ENCODE measurements around the gene CDC42BPB. TPM values are rescaled to one million over a fixed set of nuclear protein-coding genes. Genes with fewer than 3 reads are reported as not detected.

CDC42BPB gene
- total and polyA plus RNA-seq, 2 of the 13 experiments (the other 11 are each of a cell fraction or from before 2014, with no cell fraction given): 19.7 to 32.3 TPM

DNA sequence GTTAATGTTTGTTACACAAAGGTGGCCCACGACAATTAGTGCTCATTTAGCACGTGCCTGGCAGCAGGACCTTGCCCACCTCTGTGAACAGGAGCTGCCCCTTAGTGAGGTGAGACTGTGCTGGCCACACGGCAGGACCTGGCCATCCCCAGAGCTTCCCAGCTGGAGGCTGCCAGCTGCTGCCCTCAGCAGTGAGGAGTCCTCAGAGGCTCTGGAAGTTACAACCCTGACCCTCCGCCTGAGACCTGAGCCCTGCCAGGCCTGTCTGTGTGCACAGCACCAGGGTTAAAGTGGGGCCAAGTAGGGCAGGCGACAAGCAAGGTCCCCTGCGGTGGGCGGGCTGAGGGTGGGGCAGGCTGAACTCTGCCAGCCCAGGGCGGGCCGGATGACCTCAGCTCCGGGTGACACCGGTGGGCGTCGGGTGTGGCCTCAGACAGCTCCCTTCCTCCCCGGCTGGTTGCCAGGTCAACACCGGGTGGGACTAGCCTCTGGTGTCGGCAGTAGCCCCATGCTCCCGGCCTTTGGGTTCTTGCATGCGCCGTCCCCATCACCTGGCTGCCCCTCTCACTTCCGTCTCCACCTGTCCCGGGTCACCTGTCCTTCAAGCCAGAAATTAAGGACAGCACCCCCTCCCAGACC lies 17.5 kb upstream of the CDC42BPB start (continued):
- TF ChIP-seq, protein P1, sequence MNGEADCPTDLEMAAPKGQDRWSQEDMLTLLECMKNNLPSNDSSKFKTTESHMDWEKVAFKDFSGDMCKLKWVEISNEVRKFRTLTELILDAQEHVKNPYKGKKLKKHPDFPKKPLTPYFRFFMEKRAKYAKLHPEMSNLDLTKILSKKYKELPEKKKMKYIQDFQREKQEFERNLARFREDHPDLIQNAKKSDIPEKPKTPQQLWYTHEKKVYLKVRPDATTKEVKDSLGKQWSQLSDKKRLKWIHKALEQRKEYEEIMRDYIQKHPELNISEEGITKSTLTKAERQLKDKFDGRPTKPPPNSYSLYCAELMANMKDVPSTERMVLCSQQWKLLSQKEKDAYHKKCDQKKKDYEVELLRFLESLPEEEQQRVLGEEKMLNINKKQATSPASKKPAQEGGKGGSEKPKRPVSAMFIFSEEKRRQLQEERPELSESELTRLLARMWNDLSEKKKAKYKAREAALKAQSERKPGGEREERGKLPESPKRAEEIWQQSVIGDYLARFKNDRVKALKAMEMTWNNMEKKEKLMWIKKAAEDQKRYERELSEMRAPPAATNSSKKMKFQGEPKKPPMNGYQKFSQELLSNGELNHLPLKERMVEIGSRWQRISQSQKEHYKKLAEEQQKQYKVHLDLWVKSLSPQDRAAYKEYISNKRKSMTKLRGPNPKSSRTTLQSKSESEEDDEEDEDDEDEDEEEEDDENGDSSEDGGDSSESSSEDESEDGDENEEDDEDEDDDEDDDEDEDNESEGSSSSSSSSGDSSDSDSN (CRISPR knock-in tag; IDR thresholded peaks at IDR 0.05): 0 out of 2 replicates have a peak, but pooled peaks have one; percentile 2
- TF ChIP-seq CBFB (CRISPR knock-in tag; IDR thresholded peaks at IDR 0.05) (no peak), IRF2 (CRISPR knock-in tag; IDR thresholded peaks at IDR 0.05) (no peak), CAMTA2 (CRISPR knock-in tag; IDR thresholded peaks at IDR 0.05; ENCODE audit: borderline replicate concordance) (no peak), KAT7 (CRISPR knock-in tag; IDR thresholded peaks at IDR 0.05; ENCODE audit: borderline replicate concordance) (no peak), ZNF598 (CRISPR knock-in tag; IDR thresholded peaks at IDR 0.05; ENCODE audit: borderline replicate concordance) (0 out of 2 replicates have a peak, but pooled peaks have one; percentile 5), FOXA3 (CRISPR knock-in tag; IDR thresholded peaks at IDR 0.05) (no peak), ZNF652 (CRISPR knock-in tag; IDR thresholded peaks at IDR 0.05; ENCODE audit: borderline replicate concordance, low read depth) (no peak), ETV6 (CRISPR knock-in tag; conservative IDR thresholded peaks at IDR 0.05) (no peak), MLLT10 (CRISPR knock-in tag; IDR thresholded peaks at IDR 0.05) (no peak), FOXK1 (CRISPR knock-in tag; IDR thresholded peaks at IDR 0.05; ENCODE audit: borderline replicate concordance, low read depth) (0 out of 2 replicates have a peak, but pooled peaks have one; percentile 5), ARNT (IDR thresholded peaks at IDR 0.05) (no peak), ZNF557 (CRISPR knock-in tag; IDR thresholded peaks at IDR 0.05) (no peak), ZNF619 (CRISPR knock-in tag; IDR thresholded peaks at IDR 0.05) (no peak), ZNF567 (CRISPR knock-in tag; IDR thresholded peaks at IDR 0.05; ENCODE audit: borderline replicate concordance) (no peak), CENPX (CRISPR knock-in tag; IDR thresholded peaks at IDR 0.05) (no peak), NR2F6 (IDR thresholded peaks at IDR 0.05) (no peak), NR2F6 (CRISPR knock-in tag; IDR thresholded peaks at IDR 0.05) (peak; percentile 38; the same call in 1 of the 2 replicates), ERF (CRISPR knock-in tag; IDR thresholded peaks at IDR 0.05) (no peak)
- TF ChIP-seq, protein P2, sequence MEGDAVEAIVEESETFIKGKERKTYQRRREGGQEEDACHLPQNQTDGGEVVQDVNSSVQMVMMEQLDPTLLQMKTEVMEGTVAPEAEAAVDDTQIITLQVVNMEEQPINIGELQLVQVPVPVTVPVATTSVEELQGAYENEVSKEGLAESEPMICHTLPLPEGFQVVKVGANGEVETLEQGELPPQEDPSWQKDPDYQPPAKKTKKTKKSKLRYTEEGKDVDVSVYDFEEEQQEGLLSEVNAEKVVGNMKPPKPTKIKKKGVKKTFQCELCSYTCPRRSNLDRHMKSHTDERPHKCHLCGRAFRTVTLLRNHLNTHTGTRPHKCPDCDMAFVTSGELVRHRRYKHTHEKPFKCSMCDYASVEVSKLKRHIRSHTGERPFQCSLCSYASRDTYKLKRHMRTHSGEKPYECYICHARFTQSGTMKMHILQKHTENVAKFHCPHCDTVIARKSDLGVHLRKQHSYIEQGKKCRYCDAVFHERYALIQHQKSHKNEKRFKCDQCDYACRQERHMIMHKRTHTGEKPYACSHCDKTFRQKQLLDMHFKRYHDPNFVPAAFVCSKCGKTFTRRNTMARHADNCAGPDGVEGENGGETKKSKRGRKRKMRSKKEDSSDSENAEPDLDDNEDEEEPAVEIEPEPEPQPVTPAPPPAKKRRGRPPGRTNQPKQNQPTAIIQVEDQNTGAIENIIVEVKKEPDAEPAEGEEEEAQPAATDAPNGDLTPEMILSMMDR (CRISPR knock-in tag; IDR thresholded peaks at IDR 0.05): no peak
- TF ChIP-seq, protein P3, sequence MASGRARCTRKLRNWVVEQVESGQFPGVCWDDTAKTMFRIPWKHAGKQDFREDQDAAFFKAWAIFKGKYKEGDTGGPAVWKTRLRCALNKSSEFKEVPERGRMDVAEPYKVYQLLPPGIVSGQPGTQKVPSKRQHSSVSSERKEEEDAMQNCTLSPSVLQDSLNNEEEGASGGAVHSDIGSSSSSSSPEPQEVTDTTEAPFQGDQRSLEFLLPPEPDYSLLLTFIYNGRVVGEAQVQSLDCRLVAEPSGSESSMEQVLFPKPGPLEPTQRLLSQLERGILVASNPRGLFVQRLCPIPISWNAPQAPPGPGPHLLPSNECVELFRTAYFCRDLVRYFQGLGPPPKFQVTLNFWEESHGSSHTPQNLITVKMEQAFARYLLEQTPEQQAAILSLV (CRISPR knock-in tag; IDR thresholded peaks at IDR 0.05; ENCODE audit: borderline replicate concordance): no peak
- TF ChIP-seq, protein P4, sequence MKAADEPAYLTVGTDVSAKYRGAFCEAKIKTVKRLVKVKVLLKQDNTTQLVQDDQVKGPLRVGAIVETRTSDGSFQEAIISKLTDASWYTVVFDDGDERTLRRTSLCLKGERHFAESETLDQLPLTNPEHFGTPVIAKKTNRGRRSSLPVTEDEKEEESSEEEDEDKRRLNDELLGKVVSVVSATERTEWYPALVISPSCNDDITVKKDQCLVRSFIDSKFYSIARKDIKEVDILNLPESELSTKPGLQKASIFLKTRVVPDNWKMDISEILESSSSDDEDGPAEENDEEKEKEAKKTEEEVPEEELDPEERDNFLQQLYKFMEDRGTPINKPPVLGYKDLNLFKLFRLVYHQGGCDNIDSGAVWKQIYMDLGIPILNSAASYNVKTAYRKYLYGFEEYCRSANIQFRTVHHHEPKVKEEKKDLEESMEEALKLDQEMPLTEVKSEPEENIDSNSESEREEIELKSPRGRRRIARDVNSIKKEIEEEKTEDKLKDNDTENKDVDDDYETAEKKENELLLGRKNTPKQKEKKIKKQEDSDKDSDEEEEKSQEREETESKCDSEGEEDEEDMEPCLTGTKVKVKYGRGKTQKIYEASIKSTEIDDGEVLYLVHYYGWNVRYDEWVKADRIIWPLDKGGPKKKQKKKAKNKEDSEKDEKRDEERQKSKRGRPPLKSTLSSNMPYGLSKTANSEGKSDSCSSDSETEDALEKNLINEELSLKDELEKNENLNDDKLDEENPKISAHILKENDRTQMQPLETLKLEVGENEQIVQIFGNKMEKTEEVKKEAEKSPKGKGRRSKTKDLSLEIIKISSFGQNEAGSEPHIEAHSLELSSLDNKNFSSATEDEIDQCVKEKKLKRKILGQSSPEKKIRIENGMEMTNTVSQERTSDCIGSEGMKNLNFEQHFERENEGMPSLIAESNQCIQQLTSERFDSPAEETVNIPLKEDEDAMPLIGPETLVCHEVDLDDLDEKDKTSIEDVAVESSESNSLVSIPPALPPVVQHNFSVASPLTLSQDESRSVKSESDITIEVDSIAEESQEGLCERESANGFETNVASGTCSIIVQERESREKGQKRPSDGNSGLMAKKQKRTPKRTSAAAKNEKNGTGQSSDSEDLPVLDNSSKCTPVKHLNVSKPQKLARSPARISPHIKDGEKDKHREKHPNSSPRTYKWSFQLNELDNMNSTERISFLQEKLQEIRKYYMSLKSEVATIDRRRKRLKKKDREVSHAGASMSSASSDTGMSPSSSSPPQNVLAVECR (CRISPR knock-in tag; IDR thresholded peaks at IDR 0.05; ENCODE audit: borderline replicate concordance): no peak
